B cell (primary cell): ENCODE data around the gene B4GALT4. TPM values are rescaled to one million over a fixed set of nuclear protein-coding genes. Genes with fewer than 3 reads are reported as not detected.

ENCODE experiments used
- ATAC-seq: fragments of 200-7000 bp; cut with Tn5 transposase; one replicate; pipeline ENCODE4 v1.10.0; 2021; ENCODE audit warnings: low read depth, mild to moderate bottlenecking, moderate number of reproducible peaks, moderate library complexity
- CTCF ChIA-PET: fragments of 350-600 bp; sonication (Branson Sonifier 250); formaldehyde crosslinking; loops from one replicate; lab custom pipeline; 2021; ENCODE audit warnings: antibody characterized with exemption, inconsistent platforms; lab: Charles Lee
- POLR2A ChIA-PET: fragments of 350-600 bp; sonication (Branson Sonifier 250); formaldehyde crosslinking; loops from one replicate; lab custom pipeline; 2021; ENCODE audit warnings: antibody characterized with exemption; lab: Charles Lee
- DNase-seq: peaks from one replicate; pipeline ENCODE4 v3.0.0; 2013
- H2AFZ ChIP-seq: 2 replicates; pipeline ENCODE4 v1.6.1; 2012; ENCODE audit warnings: mild to moderate bottlenecking, low read depth, low read length; ENCODE audit not compliant: insufficient read depth, poor library complexity, severe bottlenecking
- H3K27ac ChIP-seq, 2 donors: 1 replicate in 1 of 2; 2 replicates in 1 of 2; pipeline ENCODE4 v1.5.1; 2012 to 2013; ENCODE audit warnings: low read length in 2 of 2, mild to moderate bottlenecking in 2 of 2, moderate library complexity in 1 of 2
- H3K27me3 ChIP-seq, 4 experiments: fragments of 200-600 bp in 1 of 4; sonication (generic) in 1 of 4; replicated peaks in 1 of 4; 1 replicate in 2 of 4; 2 replicates in 2 of 4; pipeline versions ENCODE4 v1.6.1 to v1.7.0; 2013 to 2016; ENCODE audit warnings: low read length in 3 of 4, mild to moderate bottlenecking in 2 of 4, mixed read lengths in 1 of 4, moderate library complexity in 1 of 4; ENCODE audit not compliant: insufficient read depth in 4 of 4, control insufficient read depth in 3 of 4; ENCODE audit errors: control extremely low read depth in 1 of 4
- H3K36me3 ChIP-seq, 2 experiments: replicated peaks in 1 of 2; 1 replicate in 1 of 2; 2 replicates in 1 of 2; pipeline versions ENCODE4 v1.6.1 to v1.7.1; 2013; ENCODE audit warnings: low read length in 1 of 2; ENCODE audit not compliant: insufficient read depth in 2 of 2, control insufficient read depth in 1 of 2; ENCODE audit errors: control extremely low read depth in 1 of 2, extremely low read depth in 1 of 2
- H3K4me1 ChIP-seq, 2 donors: fragments of 200-600 bp in 1 of 2; sonication (generic) in 1 of 2; 1 replicate in 1 of 2; 2 replicates in 1 of 2; pipeline versions ENCODE4 v1.5.1 to v1.6.1; 2013 to 2017; ENCODE audit warnings: low read length in 2 of 2; ENCODE audit not compliant: control insufficient read depth in 2 of 2, insufficient read depth in 2 of 2
- H3K4me2 ChIP-seq: replicated peaks from 2 replicates; pipeline ENCODE3; 2012; ENCODE audit warnings: mild to moderate bottlenecking, low read depth, low read length; ENCODE audit not compliant: poor library complexity, severe bottlenecking
- H3K4me3 ChIP-seq, 5 experiments: fragments of 200-600 bp in 1 of 5; sonication (generic) in 1 of 5; 1 replicate in 3 of 5; 2 replicates in 2 of 5; pipeline versions ENCODE4 v1.5.1 to v1.7.0; 2011 to 2016; ENCODE audit warnings: low read length in 4 of 5, mild to moderate bottlenecking in 4 of 5, low read depth in 2 of 5, control low read depth in 1 of 5, moderate library complexity in 1 of 5; ENCODE audit not compliant: insufficient read depth in 1 of 5; ENCODE audit errors: control extremely low read depth in 1 of 5, extremely low read depth in 1 of 5
- H3K79me2 ChIP-seq: fragments of 200-600 bp; sonication (generic); one replicate; pipeline ENCODE4 v1.6.0; 2016; ENCODE audit warnings: low read length; ENCODE audit not compliant: control insufficient read depth, insufficient read depth
- H3K9ac ChIP-seq: fragments of 200-600 bp; sonication (generic); 2 replicates; pipeline ENCODE4 v1.6.1; 2017; ENCODE audit warnings: mild to moderate bottlenecking, low read length, moderate library complexity
- H3K9me3 ChIP-seq, 3 donors: one replicate each; pipeline versions ENCODE4 v1.6.1 to v1.7.1; 2013; ENCODE audit warnings: low read length in 2 of 3; ENCODE audit not compliant: control insufficient read depth in 2 of 3, insufficient read depth in 1 of 3; ENCODE audit errors: control extremely low read depth in 1 of 3
- H4K20me1 ChIP-seq: 2 replicates; pipeline ENCODE4 v1.6.0; 2012; ENCODE audit warnings: mild to moderate bottlenecking, low read length; ENCODE audit not compliant: insufficient read depth, control insufficient read depth, poor library complexity, severe bottlenecking
- H3K27ac Mint-ChIP-seq: one replicate; pipeline ENCODE4 v1.8.0; 2021; ENCODE audit warnings: mixed read lengths
- H3K27me3 Mint-ChIP-seq: one replicate; pipeline ENCODE4 v1.8.0; 2021; ENCODE audit warnings: mixed read lengths
- H3K4me1 Mint-ChIP-seq: one replicate; pipeline ENCODE4 v1.8.0; 2021; ENCODE audit warnings: mixed read lengths
- H3K4me3 Mint-ChIP-seq: one replicate; pipeline ENCODE4 v1.8.0; 2021; ENCODE audit warnings: mixed read lengths
- H3K9me3 Mint-ChIP-seq: one replicate; pipeline ENCODE4 v1.8.0; 2022; ENCODE audit warnings: mixed read lengths; ENCODE audit not compliant: insufficient read depth
- EZH2 ChIP-seq: IDR thresholded peaks from 2 replicates; pipeline ENCODE4 v1.6.1; 2012; ENCODE audit warnings: borderline replicate concordance, low read depth, mild to moderate bottlenecking, moderate library complexity, low read length; ENCODE audit not compliant: insufficient read depth, poor library complexity, severe bottlenecking
- WGBS: methylation state at CpG from one replicate; pipeline ENCODE4 v1.1.5; 2013; ENCODE audit warnings: missing lambda C conversion rate; ENCODE audit not compliant: insufficient coverage; 5-methylcytosine and 5-hydroxymethylcytosine counted together
- intact Hi-C: fragments of 100-400 bp; cut with micrococcal nuclease; formaldehyde crosslinking; loops from one replicate; pipeline ENCODE4 v1.10.0; 2022
- polyA plus RNA-seq: library from polyadenylated mRNA; depleted of rRNA; stranded (reverse); fragments of >200 nt; gene quantifications from 2 replicates; pipeline ENCODE4 v1.2.3, GENCODE V29; 2012
- total RNA-seq, 2 donors: library from RNA; stranded (reverse); fragments of 120-200 nt in 1 of 2; gene quantifications; 1 replicate in 1 of 2; 2 replicates in 1 of 2; pipeline versions ENCODE4 v1.2.3 to v1.2.4, GENCODE V29; 2013 to 2022
- TF ChIP-seq, protein P1 (sequence below): fragments of 200-600 bp; IDR thresholded peaks from one replicate; pipeline ENCODE4 v1.8.0; 2022; ENCODE audit warnings: antibody characterized with exemption, mild to moderate bottlenecking

B4GALT4 gene
- total and polyA plus RNA-seq, 2 donors (not counting 1 experiment from before 2014, with no cell fraction given) = 7.1 to 21.9 TPM

GRCh38 chr3:119227070-119227850 is 13.4 kb downstream of the B4GALT4 start:
- Histone ChIP-seq H4K20me1 (no peaks in the 10 kb centered on the region), H3K9ac (no peak overlapping the region), H3K27ac (no peak overlapping the region), H3K36me3 (peaks cover 17 to 72% of the 10 kb centered on the region in 2 experiments), H2AFZ (no peak overlapping the region), H3K79me2 (no peaks in the 10 kb centered on the region), H3K4me1 (no peaks in the 10 kb centered on the region), H3K9me3 (no peaks in the 10 kb centered on the region), H3K4me3 (no peak overlapping the region), H3K27me3 (no peaks in the 10 kb centered on the region), H3K4me2 (no peak overlapping the region)
- no peaks in the 10 kb centered on the region for H3K4me1 Mint-ChIP-seq
- ChIA-PET CTCF (no interaction called here), POLR2A (no interaction called here)
- no peak overlapping the region for H3K27ac Mint-ChIP-seq
- 92% methylated on average over 4 of the region's 6 CpGs for WGBS
- TF ChIP-seq, protein P1, sequence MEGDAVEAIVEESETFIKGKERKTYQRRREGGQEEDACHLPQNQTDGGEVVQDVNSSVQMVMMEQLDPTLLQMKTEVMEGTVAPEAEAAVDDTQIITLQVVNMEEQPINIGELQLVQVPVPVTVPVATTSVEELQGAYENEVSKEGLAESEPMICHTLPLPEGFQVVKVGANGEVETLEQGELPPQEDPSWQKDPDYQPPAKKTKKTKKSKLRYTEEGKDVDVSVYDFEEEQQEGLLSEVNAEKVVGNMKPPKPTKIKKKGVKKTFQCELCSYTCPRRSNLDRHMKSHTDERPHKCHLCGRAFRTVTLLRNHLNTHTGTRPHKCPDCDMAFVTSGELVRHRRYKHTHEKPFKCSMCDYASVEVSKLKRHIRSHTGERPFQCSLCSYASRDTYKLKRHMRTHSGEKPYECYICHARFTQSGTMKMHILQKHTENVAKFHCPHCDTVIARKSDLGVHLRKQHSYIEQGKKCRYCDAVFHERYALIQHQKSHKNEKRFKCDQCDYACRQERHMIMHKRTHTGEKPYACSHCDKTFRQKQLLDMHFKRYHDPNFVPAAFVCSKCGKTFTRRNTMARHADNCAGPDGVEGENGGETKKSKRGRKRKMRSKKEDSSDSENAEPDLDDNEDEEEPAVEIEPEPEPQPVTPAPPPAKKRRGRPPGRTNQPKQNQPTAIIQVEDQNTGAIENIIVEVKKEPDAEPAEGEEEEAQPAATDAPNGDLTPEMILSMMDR = no peak
- no peak for TF ChIP-seq EZH2
- intact Hi-C loops = no loop called here
- DNase-seq (no peak), ATAC-seq (no peak)
- H3K9me3 Mint-ChIP-seq = no peaks in the 10 kb centered on the region
- no peaks in the 10 kb centered on the region for H3K27me3 Mint-ChIP-seq
- no peak overlapping the region for H3K4me3 Mint-ChIP-seq

GRCh38 chr3:119225121-119225520 is 15.6 kb downstream of the B4GALT4 start:
- TF ChIP-seq, protein P1 = no peak
- no peak for TF ChIP-seq EZH2
- ATAC-seq = no peak
- Mint-ChIP-seq H3K4me1 (peaks cover 4% of the 10 kb centered on the region), H3K27me3 (no peaks in the 10 kb centered on the region), H3K9me3 (no peaks in the 10 kb centered on the region), H3K27ac (no peak overlapping the region), H3K4me3 (no peak overlapping the region)
- no peaks in the 10 kb centered on the region for H3K79me2 ChIP-seq
- no CpG with 5 or more reads among the region's 3 CpGs for WGBS
- H4K20me1 ChIP-seq = no peaks in the 10 kb centered on the region
- no peaks in the 10 kb centered on the region for H3K9me3 ChIP-seq
- no peak overlapping the region for H3K27ac ChIP-seq
- no peak overlapping the region for H2AFZ ChIP-seq
- CTCF ChIA-PET = interaction anchor here (2.4 kb wide), 1 partner anchor 15 kb away, joined by 7 read pairs; the partner anchor contains the start of gene B4GALT4
- no peaks in the 10 kb centered on the region for H3K27me3 ChIP-seq
- H3K36me3 ChIP-seq = peaks cover 17 to 70% of the 10 kb centered on the region in 2 experiments
- intact Hi-C loops = no loop called here
- no peak overlapping the region for H3K4me3 ChIP-seq
- POLR2A ChIA-PET = no interaction called here
- H3K4me2 ChIP-seq = no peak overlapping the region
- H3K9ac ChIP-seq = no peak overlapping the region
- H3K4me1 ChIP-seq = no peaks in the 10 kb centered on the region
- DNase-seq = no peak
